ENCODE measurements around the gene MEF2C. TPM values are rescaled to one million over a fixed set of nuclear protein-coding genes. Genes with fewer than 3 reads are reported as not detected.

MEF2C gene
- total and polyA plus RNA-seq, 5 experiments from 2014 or later = 0.14 to 10.8 (median 0.48) TPM

GRCh38 chr5:88688984-88689667 lies 193.9 kb downstream of the MEF2C start:
- Mint-ChIP-seq H3K9me3 (peaks cover 0 to 23% (median 7%) of the 10 kb centered on the region in 9 donors), H3K27ac (peak overlapping the region in 1 of 10 donors; percentile 5), H3K4me3 (peak overlapping the region in 2 of 10 donors; percentile 9 to 26), H3K36me3 (peaks cover 0 to 17% (median 0%) of the 10 kb centered on the region in 3 donors), H3K27me3 (peaks cover 57 to 100% (median 74%) of the 10 kb centered on the region in 5 donors), H3K4me1 (peaks cover 9 to 27% (median 26%) of the 10 kb centered on the region in 4 donors)
- DNase-seq (no peak), ATAC-seq (no peak)
- POLR2A ChIA-PET = no interaction called here

GRCh38 chr5:88688156-88688983 lies 194.6 kb downstream of the MEF2C start:
- Mint-ChIP-seq H3K27ac (no peak overlapping the region), H3K9me3 (peaks cover 0 to 23% (median 7%) of the 10 kb centered on the region in 9 donors), H3K36me3 (peaks cover 0 to 22% (median 0%) of the 10 kb centered on the region in 3 donors), H3K4me1 (peaks cover 15 to 34% (median 31%) of the 10 kb centered on the region in 4 donors), H3K4me3 (no peak overlapping the region), H3K27me3 (peaks cover 61 to 100% (median 78%) of the 10 kb centered on the region in 5 donors)
- DNase-seq (no peak), ATAC-seq (no peak)
- POLR2A ChIA-PET = no interaction called here

- Mint-ChIP-seq H3K27ac (no peak overlapping the region), H3K36me3 (peaks cover 0 to 22% (median 0%) of the 10 kb centered on the region in 3 donors), H3K4me1 (peaks cover 17 to 30% (median 27%) of the 10 kb centered on the region in 4 donors), H3K4me3 (no peak overlapping the region), H3K9me3 (peaks cover 0 to 25% (median 7%) of the 10 kb centered on the region in 9 donors), H3K27me3 (peaks cover 61 to 100% (median 77%) of the 10 kb centered on the region in 5 donors)
- POLR2A ChIA-PET = no interaction called here
- no peak for ATAC-seq
- DNase-seq = no peak
Measured at GRCh38 chr5:88687373-88687911, 195.5 kb downstream of the MEF2C start.

GRCh38 chr5:88686726-88687125 lies 196.3 kb downstream of the MEF2C start:
- peaks cover 17 to 27% (median 24%) of the 10 kb centered on the region in 4 donors for H3K4me1 Mint-ChIP-seq
- no peak overlapping the region for H3K4me3 Mint-ChIP-seq
- H3K27ac Mint-ChIP-seq = no peak overlapping the region
- no peak for DNase-seq
- H3K9me3 Mint-ChIP-seq = peaks cover 0 to 25% (median 7%) of the 10 kb centered on the region in 9 donors
- POLR2A ChIA-PET = no interaction called here
- peaks cover 58 to 97% (median 74%) of the 10 kb centered on the region in 5 donors for H3K27me3 Mint-ChIP-seq
- peaks cover 0 to 22% (median 0%) of the 10 kb centered on the region in 3 donors for H3K36me3 Mint-ChIP-seq
- no peak for ATAC-seq

GRCh38 chr5:88685591-88686541 lies 197.1 kb downstream of the MEF2C start:
- H3K36me3 Mint-ChIP-seq = peaks cover 0 to 18% (median 0%) of the 10 kb centered on the region in 3 donors
- ATAC-seq (no peak), DNase-seq (no peak)
- peaks cover 56 to 97% (median 73%) of the 10 kb centered on the region in 5 donors for H3K27me3 Mint-ChIP-seq
- H3K9me3 Mint-ChIP-seq = peaks cover 0 to 22% (median 7%) of the 10 kb centered on the region in 9 donors
- peaks cover 13 to 20% (median 17%) of the 10 kb centered on the region in 4 donors for H3K4me1 Mint-ChIP-seq
- H3K27ac Mint-ChIP-seq = peak overlapping the region in 2 of 10 donors; percentile 47 to 75
- POLR2A ChIA-PET = interaction anchor here (0.6 kb wide), 1 partner anchor 11 kb away, joined by 3 read pairs; no protein-coding TSS in a partner anchor
- peak overlapping the region in 1 of 10 donors; percentile 25 for H3K4me3 Mint-ChIP-seq

GRCh38 chr5:88683506-88684135 lies 199.4 kb downstream of the MEF2C start:
- Mint-ChIP-seq H3K27ac (peak overlapping the region in 3 of 10 donors; percentile 33 to 57 (median 46)), H3K27me3 (peaks cover 56 to 97% (median 78%) of the 10 kb centered on the region in 5 donors), H3K36me3 (peaks cover 0 to 26% (median 2%) of the 10 kb centered on the region in 3 donors), H3K9me3 (peaks cover 0 to 25% (median 7%) of the 10 kb centered on the region in 9 donors), H3K4me1 (peaks cover 10 to 19% (median 11%) of the 10 kb centered on the region in 4 donors), H3K4me3 (peak overlapping the region in 3 of 10 donors; percentile 7 to 48 (median 43))
- POLR2A ChIA-PET = interaction anchor here (1.2 kb wide), 1 partner anchor 180 kb away, joined by 3 read pairs; no protein-coding TSS in a partner anchor
- ATAC-seq = peak; percentile 28 to 65
- peak in 2 of 10 donors; percentile 28 to 33 for DNase-seq

- POLR2A ChIA-PET = no interaction called here
- H3K4me3 Mint-ChIP-seq = peak overlapping the region in 2 of 10 donors; percentile 25 to 26
- peaks cover 0 to 28% (median 2%) of the 10 kb centered on the region in 3 donors for H3K36me3 Mint-ChIP-seq
- H3K9me3 Mint-ChIP-seq = peaks cover 0 to 25% (median 7%) of the 10 kb centered on the region in 9 donors
- DNase-seq (no peak), ATAC-seq (no peak)
- H3K4me1 Mint-ChIP-seq = peaks cover 10 to 19% (median 13%) of the 10 kb centered on the region in 4 donors
- peaks cover 55 to 97% (median 76%) of the 10 kb centered on the region in 5 donors for H3K27me3 Mint-ChIP-seq
- peak overlapping the region in 1 of 10 donors; percentile 61 for H3K27ac Mint-ChIP-seq
Measured at GRCh38 chr5:88682881-88683361, 200.1 kb downstream of the MEF2C start.

GRCh38 chr5:88682131-88682530 lies 200.9 kb downstream of the MEF2C start:
- ATAC-seq (no peak), DNase-seq (no peak)
- H3K27me3 Mint-ChIP-seq = peaks cover 57 to 97% (median 76%) of the 10 kb centered on the region in 5 donors
- peaks cover 0 to 28% (median 2%) of the 10 kb centered on the region in 3 donors for H3K36me3 Mint-ChIP-seq
- H3K27ac Mint-ChIP-seq = no peak overlapping the region
- peaks cover 13 to 19% (median 14%) of the 10 kb centered on the region in 4 donors for H3K4me1 Mint-ChIP-seq
- POLR2A ChIA-PET = no interaction called here
- H3K4me3 Mint-ChIP-seq = no peak overlapping the region
- H3K9me3 Mint-ChIP-seq = peaks cover 0 to 27% (median 11%) of the 10 kb centered on the region in 9 donors

- H3K27me3 Mint-ChIP-seq = peaks cover 54 to 97% (median 73%) of the 10 kb centered on the region in 5 donors
Measured at GRCh38 chr5:88681211-88681803, 201.7 kb downstream of the MEF2C start.

GRCh38 chr5:88680253-88681132 lies 202.5 kb downstream of the MEF2C start:
- peak; percentile 84 to 90 for ATAC-seq
- Mint-ChIP-seq H3K4me1 (peaks cover 16 to 27% (median 23%) of the 10 kb centered on the region in 4 donors), H3K27ac (peak overlapping the region in 1 of 10 donors; percentile 67), H3K27me3 (peaks cover 48 to 97% (median 70%) of the 10 kb centered on the region in 5 donors), H3K9me3 (peaks cover 0 to 24% (median 6%) of the 10 kb centered on the region in 9 donors), H3K4me3 (peak overlapping the region; percentile 18 to 74 (median 60)), H3K36me3 (peaks cover 0 to 16% (median 2%) of the 10 kb centered on the region in 3 donors)
- peak; percentile 42 to 83 (median 78) for DNase-seq
- POLR2A ChIA-PET = no interaction called here

More at GRCh38 chr5:88681211-88681803, 201.7 kb downstream of the MEF2C start:
- Mint-ChIP-seq H3K4me1 (peaks cover 13 to 23% (median 18%) of the 10 kb centered on the region in 4 donors), H3K27ac (peak overlapping the region in 1 of 10 donors; percentile 67), H3K4me3 (peak overlapping the region in 3 of 10 donors; percentile 60 to 66 (median 63)), H3K36me3 (peaks cover 0 to 21% (median 2%) of the 10 kb centered on the region in 3 donors), H3K9me3 (peaks cover 0 to 31% (median 12%) of the 10 kb centered on the region in 9 donors)
- ATAC-seq = no peak
- no peak for DNase-seq
- POLR2A ChIA-PET = no interaction called here
